HG03432 (cell line): ENCODE measurements around the gene MAPKAP1.

ENCODE experiments used
- ATAC-seq: cut with Tn5 transposase; IDR thresholded peaks from one replicate; pipeline ENCODE4 v1.9.1; 2021; ENCODE audit warnings: mild to moderate bottlenecking, moderate library complexity; ENCODE audit not compliant: unreplicated experiment

The MAPKAP1 gene

DNA sequence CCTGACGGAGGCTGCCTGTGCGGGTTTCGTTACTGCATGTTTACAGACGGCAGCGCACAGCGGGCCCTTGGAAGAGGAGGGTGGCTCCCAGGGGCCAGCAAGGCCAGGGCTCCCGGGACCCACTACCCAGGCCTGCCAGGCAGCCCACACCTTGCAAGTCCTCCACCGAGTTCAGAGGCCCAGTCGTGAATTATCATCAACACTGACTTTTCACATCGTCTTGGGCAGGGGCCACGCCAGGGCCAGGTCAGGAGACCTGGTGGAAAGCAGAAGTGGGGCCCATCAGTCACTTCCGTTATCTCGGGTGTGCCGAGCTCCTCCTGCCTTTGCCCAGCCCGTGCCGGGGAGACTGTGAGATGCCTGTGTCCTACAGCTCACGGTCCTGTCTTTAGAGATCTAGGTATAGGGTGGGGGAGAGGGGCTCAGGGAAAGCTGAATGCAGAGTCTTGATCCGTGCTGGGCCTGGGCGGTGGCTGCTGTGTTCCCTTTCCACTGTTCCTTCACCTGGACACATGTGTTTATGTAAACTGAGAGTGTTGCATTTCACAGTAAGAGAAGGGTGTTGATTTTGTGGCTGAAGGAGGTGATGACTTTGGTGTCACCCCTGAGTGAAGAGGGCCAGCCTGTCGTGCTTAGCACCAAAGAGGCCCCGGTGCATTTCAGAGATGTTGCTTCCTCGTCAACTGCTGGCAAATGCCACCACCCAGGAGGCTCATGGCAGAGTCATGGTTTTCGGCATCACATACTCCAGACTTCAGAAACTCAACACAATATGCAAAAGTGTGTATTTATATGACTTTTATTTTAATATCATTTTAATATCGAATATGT, 270.2 kb downstream of the MAPKAP1 start:
- ATAC-seq, result no peak

GRCh38 chr9:125435776-125436612, 271.0 kb downstream of the MAPKAP1 start:
- ATAC-seq, result no peak

GRCh38 chr9:125434986-125435775, 271.8 kb downstream of the MAPKAP1 start:
- ATAC-seq, result no peak

DNA sequence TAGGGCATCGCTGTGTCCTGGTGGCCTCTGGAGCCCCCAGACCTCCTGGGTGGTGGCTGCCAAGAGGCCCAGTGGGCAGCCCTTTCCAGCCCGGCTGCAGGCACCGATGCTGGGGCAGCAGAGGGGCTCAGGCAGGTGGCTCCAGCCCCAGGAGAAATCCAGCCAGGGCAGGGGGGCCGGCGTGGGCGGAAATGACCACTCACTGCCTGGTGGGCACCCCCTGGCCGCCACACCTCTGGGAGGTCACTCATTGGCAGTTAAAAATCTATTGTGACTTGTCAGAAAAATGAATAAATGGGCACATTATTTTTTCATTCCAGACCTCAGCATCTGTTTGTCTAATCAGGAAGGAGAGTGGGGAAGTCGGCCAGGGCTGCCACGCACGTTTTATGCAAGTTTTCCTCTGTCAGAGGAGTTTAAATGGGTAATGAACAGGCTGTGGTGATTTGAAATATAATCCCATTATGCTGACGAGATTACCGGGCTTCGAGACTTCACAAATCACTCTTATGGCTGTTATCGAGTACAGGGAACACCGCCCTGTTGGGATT, 273.5 kb downstream of the MAPKAP1 start:
- ATAC-seq, result no peak

GRCh38 chr9:125432715-125433385, 274.2 kb downstream of the MAPKAP1 start:
- ATAC-seq, result no peak

- ATAC-seq, result no peak
Measured at GRCh38 chr9:125431741-125432271, 275.2 kb downstream of the MAPKAP1 start.

DNA sequence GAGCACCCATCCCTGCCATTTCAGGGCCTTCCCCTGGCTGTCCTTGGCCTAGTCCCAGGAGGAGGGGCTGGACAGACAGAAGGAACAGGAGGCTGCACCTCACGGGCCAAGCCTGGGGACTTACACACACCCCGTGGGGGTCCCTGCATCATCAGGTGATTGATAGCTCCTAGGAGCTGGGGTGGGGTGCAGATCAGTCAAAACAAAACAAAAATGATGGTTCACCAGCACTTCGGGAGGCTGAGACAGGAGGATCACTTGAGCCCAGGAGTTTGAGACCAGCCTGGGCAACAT, 276.0 kb downstream of the MAPKAP1 start:
- ATAC-seq, result no peak

DNA sequence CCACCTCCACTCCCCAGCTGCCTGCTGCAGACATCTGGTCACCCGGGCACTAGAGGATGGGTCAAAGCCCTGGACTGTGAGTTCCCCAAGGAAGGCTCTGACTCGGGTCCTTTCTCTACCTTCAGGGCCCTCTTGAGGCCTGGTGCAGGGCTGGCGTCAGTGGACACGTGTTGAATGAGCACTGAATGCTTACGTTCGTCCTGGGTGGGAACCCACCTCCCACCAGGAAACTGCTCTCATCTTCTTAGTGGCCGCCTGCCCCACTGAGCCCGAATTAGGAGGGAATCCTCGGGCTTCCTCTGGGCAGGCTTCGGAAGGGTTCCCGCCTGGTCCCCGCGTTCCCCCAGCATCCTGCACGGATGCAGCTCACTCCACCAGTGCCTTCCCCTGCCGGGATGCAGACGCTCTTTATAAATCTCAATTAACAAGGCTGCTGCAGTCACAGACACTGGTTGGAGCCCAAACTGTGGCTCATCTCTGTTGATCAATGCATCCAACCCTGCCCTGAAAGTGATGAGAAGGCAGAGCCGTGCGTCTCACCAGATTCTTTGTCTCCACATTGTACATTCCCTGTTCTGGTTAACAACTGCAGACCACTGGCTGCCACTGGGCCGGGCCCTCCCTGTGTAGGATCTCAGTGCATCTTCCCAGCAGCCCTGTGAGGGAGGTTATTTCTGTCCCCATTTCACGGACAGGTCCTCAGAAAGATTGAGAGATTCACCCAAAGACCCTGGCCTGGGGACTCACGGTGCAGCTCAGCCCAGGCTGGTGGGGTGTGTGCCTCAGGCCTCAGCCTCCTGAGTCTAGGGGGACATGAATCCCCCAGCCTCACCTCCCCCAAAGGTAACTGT, 276.6 kb downstream of the MAPKAP1 start:
- no peak for ATAC-seq

- ATAC-seq, result no peak
Measured at GRCh38 chr9:125429476-125430160, 277.4 kb downstream of the MAPKAP1 start.

GRCh38 chr9:125428902-125429467, 278.0 kb downstream of the MAPKAP1 start:
- ATAC-seq, result no peak

DNA sequence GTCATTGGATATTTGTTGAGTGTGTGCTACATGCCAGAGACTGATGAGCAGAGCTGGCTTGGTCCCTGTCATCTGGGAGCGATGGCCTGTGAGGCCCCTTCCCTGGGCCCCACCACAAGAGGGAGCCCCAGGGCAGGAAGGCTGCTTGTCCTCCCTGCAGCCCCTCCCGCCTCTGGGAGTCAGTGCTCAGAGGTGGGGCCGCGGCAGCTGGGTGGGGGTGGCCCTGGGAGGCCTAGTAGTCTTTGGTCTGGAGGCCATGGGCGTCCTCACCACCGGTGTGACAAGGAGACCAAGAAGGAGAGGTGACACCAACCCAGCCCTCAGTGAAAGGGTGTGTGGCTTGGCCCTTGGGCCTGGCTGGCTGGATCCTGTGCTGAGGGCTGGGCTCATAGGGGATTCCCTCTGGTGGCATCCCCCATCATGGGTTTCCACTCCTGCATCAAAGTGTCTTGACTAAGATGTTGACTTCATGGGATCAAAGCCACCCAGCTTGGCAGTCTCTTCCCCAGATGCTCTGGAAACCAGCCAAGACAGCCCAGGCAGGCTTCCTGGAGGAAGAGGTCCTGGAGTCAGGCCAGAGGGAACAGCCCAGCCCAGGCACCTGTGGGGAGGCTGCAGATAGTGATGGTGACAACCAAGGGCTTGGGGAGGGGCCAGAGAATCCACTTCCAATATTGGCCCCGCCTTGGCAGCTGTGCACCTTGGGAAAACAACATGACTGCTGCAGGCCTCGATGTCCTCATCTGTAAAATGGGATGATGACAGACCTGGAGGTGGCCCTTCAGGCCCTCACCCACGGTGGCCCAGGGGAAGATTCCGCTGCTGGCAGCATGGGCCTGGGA, 278.7 kb downstream of the MAPKAP1 start:
- ATAC-seq, result no peak

DNA sequence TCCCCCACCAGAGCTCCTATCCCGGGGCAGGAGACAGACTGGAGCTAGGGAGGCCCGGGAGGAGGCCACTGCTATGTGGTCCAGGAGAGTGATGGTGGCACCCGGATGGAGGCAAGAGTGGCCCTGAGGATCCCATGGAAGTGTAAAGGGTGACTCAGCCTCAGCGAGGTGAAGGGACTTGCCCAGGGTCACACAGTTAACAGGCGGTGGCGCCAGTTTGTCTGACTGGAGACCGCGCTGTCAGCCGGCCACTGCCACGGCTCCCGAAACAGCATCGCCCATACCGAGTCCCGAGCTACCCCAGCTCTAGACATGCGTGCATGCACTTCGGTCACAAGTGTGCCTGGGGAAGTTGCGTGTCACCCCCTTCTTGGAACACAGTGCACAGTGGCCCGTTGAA, 279.5 kb downstream of the MAPKAP1 start:
- ATAC-seq, result no peak

- no peak for ATAC-seq
Measured at GRCh38 chr9:125426926-125427325, 280.1 kb downstream of the MAPKAP1 start.

GRCh38 chr9:125425901-125426515, 281.0 kb downstream of the MAPKAP1 start:
- ATAC-seq, result no peak

DNA sequence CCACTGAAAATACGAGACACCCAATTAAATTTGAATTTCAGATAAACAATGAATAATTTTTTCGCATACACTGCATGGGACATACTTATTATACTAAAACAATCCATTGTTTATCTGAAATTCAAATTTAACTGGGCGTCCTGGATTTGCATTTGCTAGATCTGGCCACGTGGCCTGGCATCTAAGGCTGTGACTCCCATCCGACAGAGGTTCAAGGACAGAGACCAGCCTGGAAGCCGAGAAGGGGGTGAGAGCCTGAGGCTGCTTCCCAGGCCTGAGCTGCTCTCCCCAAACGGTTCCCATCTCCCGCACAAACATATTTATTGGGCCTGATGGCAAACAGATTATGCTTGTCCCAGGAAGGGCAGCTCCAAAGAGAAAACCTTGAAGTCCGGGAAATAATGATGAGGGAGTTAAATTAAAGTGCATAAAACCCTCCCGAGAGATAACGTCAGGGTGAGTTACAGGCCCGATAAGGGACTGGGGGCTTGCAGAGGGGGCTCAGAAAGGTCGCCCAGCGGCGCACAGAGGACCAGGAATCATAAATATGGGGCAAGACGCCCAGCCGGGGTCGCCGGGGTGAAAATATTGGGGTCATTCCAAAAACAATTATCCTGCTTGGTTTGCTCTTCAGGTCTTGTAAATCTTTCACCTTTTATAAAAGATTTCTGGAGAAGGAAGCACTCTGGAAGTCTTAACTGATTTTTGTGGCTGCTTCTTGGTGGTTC, 281.7 kb downstream of the MAPKAP1 start:
- ATAC-seq, result no peak

- no peak for ATAC-seq
Measured at GRCh38 chr9:125423964-125424363, 283.0 kb downstream of the MAPKAP1 start.

GRCh38 chr9:125422853-125423252, 284.2 kb downstream of the MAPKAP1 start:
- ATAC-seq, result no peak
